ENCODE measurements around the gene FOXL2.

DNA sequence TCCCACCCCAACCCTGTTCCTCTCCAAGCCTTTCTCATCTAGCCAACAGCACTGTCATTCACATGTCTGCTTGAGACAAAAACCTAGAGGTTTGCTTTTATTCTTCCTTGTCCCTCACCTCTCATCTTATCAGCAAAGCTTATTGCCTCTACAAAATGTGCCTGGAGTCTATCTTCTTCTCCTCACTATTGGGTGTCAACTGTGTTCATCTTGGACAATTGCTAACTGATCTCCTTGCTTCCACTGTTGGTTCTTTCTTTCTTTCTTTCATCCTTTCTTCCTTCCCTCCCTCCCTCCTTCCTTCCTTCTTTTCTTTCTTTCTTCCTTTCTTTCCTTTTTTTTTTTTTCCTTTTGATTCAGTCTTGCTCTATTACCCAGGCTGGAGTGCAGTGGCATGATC lies 48.2 kb downstream of the FOXL2 start:
- TF ChIP-seq BMI1 (IDR thresholded peaks at IDR 0.05; ENCODE audit: borderline replicate concordance) (no peak), CBX5 (IDR thresholded peaks at IDR 0.05; ENCODE audit: low read depth) (no peak)
- TF ChIP-seq, protein P1, sequence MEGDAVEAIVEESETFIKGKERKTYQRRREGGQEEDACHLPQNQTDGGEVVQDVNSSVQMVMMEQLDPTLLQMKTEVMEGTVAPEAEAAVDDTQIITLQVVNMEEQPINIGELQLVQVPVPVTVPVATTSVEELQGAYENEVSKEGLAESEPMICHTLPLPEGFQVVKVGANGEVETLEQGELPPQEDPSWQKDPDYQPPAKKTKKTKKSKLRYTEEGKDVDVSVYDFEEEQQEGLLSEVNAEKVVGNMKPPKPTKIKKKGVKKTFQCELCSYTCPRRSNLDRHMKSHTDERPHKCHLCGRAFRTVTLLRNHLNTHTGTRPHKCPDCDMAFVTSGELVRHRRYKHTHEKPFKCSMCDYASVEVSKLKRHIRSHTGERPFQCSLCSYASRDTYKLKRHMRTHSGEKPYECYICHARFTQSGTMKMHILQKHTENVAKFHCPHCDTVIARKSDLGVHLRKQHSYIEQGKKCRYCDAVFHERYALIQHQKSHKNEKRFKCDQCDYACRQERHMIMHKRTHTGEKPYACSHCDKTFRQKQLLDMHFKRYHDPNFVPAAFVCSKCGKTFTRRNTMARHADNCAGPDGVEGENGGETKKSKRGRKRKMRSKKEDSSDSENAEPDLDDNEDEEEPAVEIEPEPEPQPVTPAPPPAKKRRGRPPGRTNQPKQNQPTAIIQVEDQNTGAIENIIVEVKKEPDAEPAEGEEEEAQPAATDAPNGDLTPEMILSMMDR (IDR thresholded peaks at IDR 0.05 in 2 of 3, conservative IDR thresholded peaks at IDR 0.05 in 1 of 3; ENCODE audit: control insufficient read depth in 2 of 3, extremely low read depth in 1 of 3, insufficient read depth in 1 of 3, low read depth in 3 of 3, low read length in 3 of 3), result no peak
- TF ChIP-seq, protein P2, sequence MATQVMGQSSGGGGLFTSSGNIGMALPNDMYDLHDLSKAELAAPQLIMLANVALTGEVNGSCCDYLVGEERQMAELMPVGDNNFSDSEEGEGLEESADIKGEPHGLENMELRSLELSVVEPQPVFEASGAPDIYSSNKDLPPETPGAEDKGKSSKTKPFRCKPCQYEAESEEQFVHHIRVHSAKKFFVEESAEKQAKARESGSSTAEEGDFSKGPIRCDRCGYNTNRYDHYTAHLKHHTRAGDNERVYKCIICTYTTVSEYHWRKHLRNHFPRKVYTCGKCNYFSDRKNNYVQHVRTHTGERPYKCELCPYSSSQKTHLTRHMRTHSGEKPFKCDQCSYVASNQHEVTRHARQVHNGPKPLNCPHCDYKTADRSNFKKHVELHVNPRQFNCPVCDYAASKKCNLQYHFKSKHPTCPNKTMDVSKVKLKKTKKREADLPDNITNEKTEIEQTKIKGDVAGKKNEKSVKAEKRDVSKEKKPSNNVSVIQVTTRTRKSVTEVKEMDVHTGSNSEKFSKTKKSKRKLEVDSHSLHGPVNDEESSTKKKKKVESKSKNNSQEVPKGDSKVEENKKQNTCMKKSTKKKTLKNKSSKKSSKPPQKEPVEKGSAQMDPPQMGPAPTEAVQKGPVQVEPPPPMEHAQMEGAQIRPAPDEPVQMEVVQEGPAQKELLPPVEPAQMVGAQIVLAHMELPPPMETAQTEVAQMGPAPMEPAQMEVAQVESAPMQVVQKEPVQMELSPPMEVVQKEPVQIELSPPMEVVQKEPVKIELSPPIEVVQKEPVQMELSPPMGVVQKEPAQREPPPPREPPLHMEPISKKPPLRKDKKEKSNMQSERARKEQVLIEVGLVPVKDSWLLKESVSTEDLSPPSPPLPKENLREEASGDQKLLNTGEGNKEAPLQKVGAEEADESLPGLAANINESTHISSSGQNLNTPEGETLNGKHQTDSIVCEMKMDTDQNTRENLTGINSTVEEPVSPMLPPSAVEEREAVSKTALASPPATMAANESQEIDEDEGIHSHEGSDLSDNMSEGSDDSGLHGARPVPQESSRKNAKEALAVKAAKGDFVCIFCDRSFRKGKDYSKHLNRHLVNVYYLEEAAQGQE (IDR thresholded peaks at IDR 0.05; ENCODE audit: low read depth, low read length), result no peak
